Naive thymus-derived CD4-positive, alpha-beta T cell (primary cell): ENCODE measurements around the gene SPARCL1. TPM values are rescaled to one million over a fixed set of nuclear protein-coding genes. Genes with fewer than 3 reads are reported as not detected.
A peak's percentile ranks its signal among the peaks of the same experiment; 100 is the strongest.
"Not testable (repeated sequence)": the region's sequence is repeated elsewhere in the genome, so short reads cannot be mapped to it uniquely, and the experiment has no call there.

Experiments
- ATAC-seq: fragments of 150-1000 bp; cut with Tn5 transposase; 2 replicates; pipeline ENCODE4 v1.10.0; 2021; ENCODE audit warnings: mild to moderate bottlenecking, moderate library complexity
- CTCF ChIA-PET: fragments of 350-600 bp; sonication (Branson Sonifier 250); formaldehyde crosslinking; loops from one replicate; lab custom pipeline; 2021; ENCODE audit warnings: antibody characterized with exemption; lab: Charles Lee
- POLR2A ChIA-PET: fragments of 350-600 bp; sonication (Branson Sonifier 250); formaldehyde crosslinking; loops from one replicate; lab custom pipeline; 2021; ENCODE audit warnings: antibody characterized with exemption, inconsistent platforms; lab: Charles Lee
- DNase-seq, 9 donors: peaks; one replicate each; pipeline versions ENCODE4 v3.0.0 to v3.0.0-alpha.2; 2020 to 2022; ENCODE audit warnings: mixed read lengths in 1 of 9
- H3K27ac ChIP-seq: one replicate; pipeline ENCODE4 v1.7.0; 2013; ENCODE audit warnings: mild to moderate bottlenecking, low read depth, low read length, moderate library complexity
- H3K27me3 ChIP-seq, 2 donors: one replicate each; pipeline ENCODE4 v1.7.0; 2013; ENCODE audit warnings: low read length in 2 of 2, mild to moderate bottlenecking in 2 of 2, moderate library complexity in 2 of 2; ENCODE audit not compliant: control insufficient read depth in 2 of 2, insufficient read depth in 2 of 2
- H3K36me3 ChIP-seq, 3 experiments: 1 replicate in 2 of 3; 2 replicates in 1 of 3; pipeline ENCODE4 v1.7.0; 2013; ENCODE audit warnings: low read length in 3 of 3, mild to moderate bottlenecking in 3 of 3, moderate library complexity in 1 of 3; ENCODE audit not compliant: insufficient read depth in 3 of 3, control insufficient read depth in 2 of 3
- H3K4me1 ChIP-seq, 2 donors: one replicate each; pipeline ENCODE4 v1.7.0; 2013; ENCODE audit warnings: low read length in 2 of 2, mild to moderate bottlenecking in 2 of 2, moderate library complexity in 1 of 2; ENCODE audit not compliant: control insufficient read depth in 2 of 2, insufficient read depth in 2 of 2
- H3K4me3 ChIP-seq: 2 replicates; pipeline ENCODE4 v1.7.0; 2013; ENCODE audit warnings: mild to moderate bottlenecking, low read length
- H3K9me3 ChIP-seq, 3 experiments: 1 replicate in 2 of 3; 2 replicates in 1 of 3; pipeline ENCODE4 v1.7.0; 2013; ENCODE audit warnings: low read length in 3 of 3; ENCODE audit not compliant: control insufficient read depth in 2 of 3
- H3K27ac Mint-ChIP-seq, 9 donors: one replicate each; pipeline ENCODE4 v1.8.0; 2020 to 2022; ENCODE audit warnings: mixed read lengths in 9 of 9, mild to moderate bottlenecking in 8 of 9, moderate library complexity in 5 of 9, inconsistent platforms in 2 of 9
- H3K27me3 Mint-ChIP-seq, 5 donors: one replicate each; pipeline ENCODE4 v1.8.0; 2021 to 2022; ENCODE audit warnings: mixed read lengths in 5 of 5, mild to moderate bottlenecking in 1 of 5
- H3K36me3 Mint-ChIP-seq, 5 donors: one replicate each; pipeline ENCODE4 v1.8.0; 2020 to 2022; ENCODE audit warnings: mixed read lengths in 5 of 5, mild to moderate bottlenecking in 3 of 5, inconsistent platforms in 1 of 5
- H3K4me1 Mint-ChIP-seq, 7 donors: one replicate each; pipeline ENCODE4 v1.8.0; 2020 to 2022; ENCODE audit warnings: mixed read lengths in 7 of 7, mild to moderate bottlenecking in 3 of 7, inconsistent platforms in 1 of 7
- H3K4me3 Mint-ChIP-seq, 10 donors: one replicate each; pipeline ENCODE4 v1.8.0; 2020 to 2022; ENCODE audit warnings: mild to moderate bottlenecking in 10 of 10, mixed read lengths in 10 of 10, moderate library complexity in 6 of 10, inconsistent platforms in 2 of 10
- H3K9me3 Mint-ChIP-seq, 11 donors: one replicate each; pipeline ENCODE4 v1.8.0; 2020 to 2022; ENCODE audit warnings: mixed read lengths in 11 of 11, mild to moderate bottlenecking in 4 of 11, inconsistent platforms in 1 of 11, moderate library complexity in 1 of 11
- intact Hi-C, 2 donors: fragments of 100-400 bp; cut with micrococcal nuclease; formaldehyde crosslinking; loops; one replicate each; pipeline ENCODE4 v1.15.1; 2023
- polyA plus RNA-seq, 2 donors: library from polyadenylated mRNA; unstranded; fragments of 300-500 nt; fragmentation: Illumina TruSeq; gene quantifications; one replicate each; pipeline ENCODE4 v1.2.3, GENCODE V29; 2021
- total RNA-seq, 6 experiments: library from RNA in 5 of 6; stranded (reverse) in 5 of 6; gene quantifications; 1 replicate in 5 of 6; 2 replicates in 1 of 6; pipeline ENCODE4 v1.2.3 and lab custom pipeline; 2021 to 2026

SPARCL1 gene
- total and polyA plus RNA-seq, 7 experiments from 2014 or later = not detected

GRCh38 chr4:87426865-87427517 is 102.2 kb downstream of the SPARCL1 start:
- H3K4me3 Mint-ChIP-seq = no peak overlapping the region
- H3K27ac ChIP-seq = no peak overlapping the region
- no peaks in the 10 kb centered on the region for H3K27me3 ChIP-seq
- peaks cover 0 to 2% (median 0%) of the 10 kb centered on the region in 11 donors for H3K9me3 Mint-ChIP-seq
- no peak overlapping the region for H3K27ac Mint-ChIP-seq
- H3K36me3 ChIP-seq = peaks cover 0 to 7% (median 0%) of the 10 kb centered on the region in 3 experiments
- peaks cover 10 to 15% of the 10 kb centered on the region in 2 donors for H3K4me1 ChIP-seq
- no peak overlapping the region for H3K4me3 ChIP-seq
- no peak for DNase-seq
- CTCF ChIA-PET = interaction anchor here (0.6 kb wide), 1 partner anchor 620 kb away, joined by 3 read pairs; no protein-coding TSS in a partner anchor
- H3K36me3 Mint-ChIP-seq = peaks cover 0 to 3% (median 0%) of the 10 kb centered on the region in 5 donors
- POLR2A ChIA-PET = no interaction called here
- intact Hi-C loops = loop anchor here in 1 of 2 donors (10.0 kb wide), 1 partner anchor 422 kb away; no protein-coding TSS in a partner anchor
- H3K27me3 Mint-ChIP-seq = no peaks in the 10 kb centered on the region
- peaks cover 16 to 86% (median 75%) of the 10 kb centered on the region in 7 donors for H3K4me1 Mint-ChIP-seq
- no peaks in the 10 kb centered on the region for H3K9me3 ChIP-seq
- no peak for ATAC-seq

- peaks cover 0 to 2% (median 0%) of the 10 kb centered on the region in 11 donors for H3K9me3 Mint-ChIP-seq
- H3K27me3 Mint-ChIP-seq = no peaks in the 10 kb centered on the region
- Histone ChIP-seq H3K36me3 (peaks cover 0 to 7% (median 0%) of the 10 kb centered on the region in 3 experiments), H3K27me3 (no peaks in the 10 kb centered on the region), H3K27ac (no peak overlapping the region), H3K4me3 (no peak overlapping the region), H3K9me3 (no peaks in the 10 kb centered on the region), H3K4me1 (peaks cover 17 to 27% of the 10 kb centered on the region in 2 donors)
- intact Hi-C loops = loop anchor here in 1 of 2 donors (10.0 kb wide), 1 partner anchor 421 kb away; no protein-coding TSS in a partner anchor
- POLR2A ChIA-PET = no interaction called here
- ATAC-seq (no peak), DNase-seq (no peak)
- CTCF ChIA-PET = no interaction called here
- peaks cover 24 to 86% (median 76%) of the 10 kb centered on the region in 7 donors for H3K4me1 Mint-ChIP-seq
- H3K4me3 Mint-ChIP-seq = peak overlapping the region in 1 of 10 donors; percentile 59
- H3K27ac Mint-ChIP-seq = peak overlapping the region in 3 of 9 donors; percentile 21 to 47 (median 34)
- H3K36me3 Mint-ChIP-seq = peaks cover 0 to 3% (median 0%) of the 10 kb centered on the region in 5 donors
Observed at GRCh38 chr4:87425711-87426110, 103.5 kb downstream of the SPARCL1 start.

- H3K9me3 ChIP-seq, H3K9me3 Mint-ChIP-seq, H3K36me3 Mint-ChIP-seq, H3K27me3 Mint-ChIP-seq, H3K36me3 ChIP-seq, CTCF ChIA-PET, H3K4me3 ChIP-seq, DNase-seq, H3K27me3 ChIP-seq, ATAC-seq, H3K27ac ChIP-seq: not testable (repeated sequence)
- intact Hi-C loops = loop anchor here in 1 of 2 donors (5.0 to 10.0 kb wide), 3 partner anchors 419 to 1873 kb away; partner anchors contain the start of gene PPM1K
- Mint-ChIP-seq H3K4me3 (peak overlapping the region; percentile 76 to 100 (median 98)), H3K4me1 (peaks cover 20 to 76% (median 62%) of the 10 kb centered on the region in 7 donors), H3K27ac (peak overlapping the region in 6 of 9 donors; percentile 63 to 99 (median 92))
- POLR2A ChIA-PET = interaction anchor here (4.8 kb wide), 1 partner anchor 33 kb away, joined by 53 read pairs; the partner anchor contains the start of gene HSD17B11
- H3K4me1 ChIP-seq = peaks cover 17% of the 10 kb centered on the region in 2 donors
Observed at GRCh38 chr4:87424099-87424543, 105.1 kb downstream of the SPARCL1 start.

Other genes starting within 250 kb of the SPARCL1 start
- under 1 TPM; 0.19 to 0.89 (median 0.37) TPM for gene HSD17B13, start 206.5 kb downstream of the SPARCL1 start, total RNA-seq
- gene HSD17B13, start 206.5 kb downstream of the SPARCL1 start, polyA plus RNA-seq = under 1 TPM in 1 of 2 donors, not detected in 1; 0.09 TPM
- gene HSD17B11, start 138.2 kb downstream of the SPARCL1 start, total RNA-seq = 10 to 100 TPM; 34.3 to 74.4 (median 61.0) TPM
- 10 to 100 TPM; 75.0 to 76.2 TPM for gene HSD17B11, start 138.2 kb downstream of the SPARCL1 start, polyA plus RNA-seq
- 10 to 100 TPM in 4 of 5 experiments, 1 to 10 TPM in 1; 9.7 to 18.1 (median 10.5) TPM for gene NUDT9, start 106.8 kb downstream of the SPARCL1 start, total RNA-seq
- gene NUDT9, start 106.8 kb downstream of the SPARCL1 start, polyA plus RNA-seq = 10 to 100 TPM; 21.1 to 22.8 TPM
- not detected for gene DSPP, start 79.2 kb upstream of the SPARCL1 start, total RNA-seq
- gene DSPP, start 79.2 kb upstream of the SPARCL1 start, polyA plus RNA-seq = not detected
- gene DMP1, start 120.9 kb upstream of the SPARCL1 start, total RNA-seq = not detected
- not detected for gene DMP1, start 120.9 kb upstream of the SPARCL1 start, polyA plus RNA-seq